GM12891 (cell line): ENCODE results near the gene TAS2R14.

ENCODE experiments used
- DNase-seq: peaks from one replicate; pipeline ENCODE4 v3.0.0; 2011; ENCODE audit warnings: low spot score; ENCODE audit not compliant: insufficient read length
- FAIRE-seq: peaks from 2 replicates; lab custom pipeline; 2011; peaks lifted over from hg19 to GRCh38; lab: Jason Lieb, UNC
- PAX5 ChIP-seq: IDR thresholded peaks from 2 replicates; pipeline ENCODE4 v1.6.1; 2011; ENCODE audit warnings: low read length, moderate library complexity, mild to moderate bottlenecking; ENCODE audit not compliant: insufficient read depth, severe bottlenecking
- POLR2A ChIP-seq: IDR thresholded peaks from 2 replicates; pipeline ENCODE4 v1.6.1; 2011; ENCODE audit warnings: low read depth, low read length, control low read depth
- POLR2AphosphoS5 ChIP-seq: IDR thresholded peaks from 2 replicates; pipeline ENCODE4 v1.6.1; 2011; ENCODE audit warnings: low read depth, low read length, control low read depth
- POU2F2 ChIP-seq: IDR thresholded peaks from 2 replicates; pipeline ENCODE4 v1.6.1; 2011; ENCODE audit warnings: low read depth, mild to moderate bottlenecking, control low read depth, low read length, moderate library complexity
- SPI1 ChIP-seq: IDR thresholded peaks from 2 replicates; pipeline ENCODE4 v1.6.1; 2011; ENCODE audit warnings: low read depth, low read length, control low read depth
- TAF1 ChIP-seq: IDR thresholded peaks from 2 replicates; pipeline ENCODE4 v1.6.1; 2011; ENCODE audit warnings: low read depth, low read length, control low read depth

Gene TAS2R14

DNA sequence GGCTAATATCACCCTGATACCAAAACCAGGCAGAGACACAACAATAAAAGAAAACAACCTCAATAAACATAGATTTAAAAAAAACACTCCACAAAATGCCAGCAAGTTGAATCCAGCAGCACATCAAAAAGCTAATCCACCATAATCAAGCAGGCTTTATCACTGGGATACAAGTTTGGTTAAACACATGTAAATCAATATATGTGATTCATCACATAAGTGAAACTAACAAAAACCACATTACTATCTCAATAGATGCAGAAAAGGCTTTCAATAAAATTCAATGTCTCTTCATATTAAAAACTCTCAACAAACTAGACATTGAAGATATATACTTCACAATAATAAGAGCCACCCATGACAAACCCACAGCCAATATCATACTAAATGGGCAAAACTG lies 17.0 kb upstream of the TAS2R14 start:
- DNase-seq (no peak), FAIRE-seq (no peak)
- TF ChIP-seq POLR2A, result no peak
- TF ChIP-seq POU2F2, result no peak
- no peak for TF ChIP-seq SPI1
- TF ChIP-seq POLR2AphosphoS5, result no peak
- TF ChIP-seq TAF1, result no peak
- TF ChIP-seq PAX5, result no peak

DNA sequence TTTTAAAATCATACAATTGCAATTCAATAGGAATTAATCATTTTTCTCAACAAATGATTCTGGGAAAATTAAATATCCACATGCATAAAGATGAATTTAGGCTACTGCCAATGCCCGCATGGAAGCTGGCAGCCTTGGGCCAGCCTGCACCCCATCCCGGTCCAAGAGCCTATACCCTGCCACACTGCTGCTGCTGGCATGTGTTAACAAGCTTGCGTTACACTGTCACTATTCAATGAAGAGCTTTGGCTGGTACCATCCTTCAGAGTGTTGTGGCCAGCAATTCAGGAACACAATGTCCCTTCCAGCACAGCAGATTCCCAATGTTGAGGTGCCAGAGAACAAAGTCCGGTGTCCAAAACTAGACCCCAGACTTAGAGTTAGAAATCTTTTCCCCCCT lies 13.6 kb upstream of the TAS2R14 start:
- DNase-seq (no peak), FAIRE-seq (no peak)
- no peak for TF ChIP-seq SPI1

DNA sequence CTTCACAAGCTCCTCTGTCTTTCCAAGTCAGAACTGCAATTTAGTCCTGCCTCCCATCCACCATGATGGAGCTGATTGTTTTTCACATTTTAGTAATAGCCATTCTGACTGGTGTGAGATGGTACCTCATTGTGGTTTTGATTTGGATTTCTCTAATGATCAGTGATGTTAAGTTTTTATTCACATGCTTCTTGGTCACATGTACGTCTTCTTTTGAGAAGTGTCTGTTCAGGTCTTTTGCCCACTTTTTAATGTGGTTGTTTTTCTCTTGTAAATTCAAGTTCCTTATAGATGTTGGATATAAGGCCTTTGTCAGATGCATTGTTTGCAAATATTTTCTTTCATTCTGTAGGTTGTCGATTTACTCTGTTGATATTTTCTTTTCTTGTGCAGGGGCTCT lies 4.1 kb upstream of the TAS2R14 start:
- DNase-seq, result no peak
- TF ChIP-seq SPI1 (no peak), PAX5 (no peak), POLR2A (no peak), POU2F2 (no peak), TAF1 (no peak), POLR2AphosphoS5 (no peak)
- no peak for FAIRE-seq

DNA sequence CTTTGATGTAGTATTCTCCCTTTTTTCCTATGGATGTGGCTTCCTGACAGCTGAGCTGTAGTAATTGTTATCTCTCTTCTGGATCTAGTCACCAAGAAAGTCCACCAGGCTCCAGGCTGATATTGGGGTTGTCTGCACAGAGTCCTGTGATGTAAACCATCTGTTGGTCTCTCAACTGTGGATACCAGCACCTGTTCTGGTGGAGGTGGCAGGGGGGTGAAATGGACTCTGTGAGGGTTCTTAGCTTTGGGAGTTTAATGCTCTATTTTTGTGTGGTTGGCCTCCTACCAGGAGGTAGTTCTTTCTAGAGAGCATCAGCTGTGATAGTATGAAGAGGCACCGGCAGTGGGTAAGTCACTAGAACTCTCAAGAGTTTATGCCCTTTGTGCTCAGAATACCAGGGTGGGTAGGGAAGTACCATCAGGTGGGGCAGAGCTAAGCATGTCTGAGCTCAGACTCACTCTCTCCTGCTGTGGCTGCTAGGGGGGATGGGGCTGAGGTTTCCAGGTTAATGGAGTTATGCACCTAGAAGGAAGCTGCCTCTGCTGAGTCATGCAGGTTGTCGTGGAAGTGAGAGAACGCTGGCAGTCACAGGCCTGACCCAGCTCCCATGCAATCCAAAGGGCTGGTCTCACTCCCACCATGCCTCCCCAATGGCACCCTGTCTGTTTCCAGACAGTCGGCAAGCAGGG lies 3.0 kb upstream of the TAS2R14 start:
- FAIRE-seq, result no peak
- no peak for DNase-seq

DNA sequence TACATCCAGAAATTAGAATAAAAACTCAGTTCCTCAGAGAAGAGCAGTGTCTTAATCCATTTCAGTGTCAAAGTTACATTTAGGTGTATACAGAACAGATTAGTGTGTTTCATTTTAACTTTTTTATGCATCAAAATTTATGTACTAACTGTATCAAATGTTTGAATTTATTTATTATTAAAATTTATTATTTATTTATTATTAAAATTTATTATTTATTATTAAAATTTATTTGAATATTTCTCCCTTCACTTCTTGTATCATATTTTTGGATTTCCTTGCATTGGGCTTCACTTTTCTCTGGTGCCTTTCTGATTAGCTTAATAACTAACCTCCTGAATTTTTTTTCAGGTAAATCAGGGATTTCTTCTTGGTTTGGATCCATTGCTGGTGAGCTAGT lies 2.3 kb upstream of the TAS2R14 start:
- DNase-seq (no peak), FAIRE-seq (no peak)
- TF ChIP-seq POLR2AphosphoS5 (no peak), POLR2A (no peak), POU2F2 (no peak), SPI1 (no peak), PAX5 (no peak), TAF1 (no peak)

More for the DNA sequence above, 3.0 kb upstream of the TAS2R14 start:
- TF ChIP-seq POLR2A (no peak), POLR2AphosphoS5 (no peak), POU2F2 (no peak), TAF1 (no peak), SPI1 (no peak), PAX5 (no peak)

DNA sequence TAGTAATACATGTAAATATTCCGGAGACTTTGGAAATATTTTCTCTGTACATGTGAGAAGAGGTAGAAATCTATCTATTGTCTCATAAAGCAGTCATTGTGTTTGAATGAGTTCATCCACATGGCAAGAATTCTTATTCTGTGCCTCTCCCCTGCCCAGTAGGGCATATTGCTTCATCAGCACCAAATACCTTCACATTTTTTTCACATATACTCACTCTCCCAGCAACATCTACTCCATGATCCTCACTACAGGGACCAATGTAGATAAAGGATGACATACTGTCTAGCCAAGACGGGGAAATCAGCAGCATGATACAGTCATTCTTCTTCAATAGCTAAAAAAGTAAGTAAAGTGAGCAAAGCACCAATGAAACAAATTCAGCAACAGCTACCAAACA lies 1.3 kb upstream of the TAS2R14 start:
- TF ChIP-seq TAF1 (no peak), POLR2AphosphoS5 (no peak), PAX5 (no peak), SPI1 (no peak), POLR2A (no peak), POU2F2 (no peak)
- no peak for DNase-seq
- FAIRE-seq, result no peak

DNA sequence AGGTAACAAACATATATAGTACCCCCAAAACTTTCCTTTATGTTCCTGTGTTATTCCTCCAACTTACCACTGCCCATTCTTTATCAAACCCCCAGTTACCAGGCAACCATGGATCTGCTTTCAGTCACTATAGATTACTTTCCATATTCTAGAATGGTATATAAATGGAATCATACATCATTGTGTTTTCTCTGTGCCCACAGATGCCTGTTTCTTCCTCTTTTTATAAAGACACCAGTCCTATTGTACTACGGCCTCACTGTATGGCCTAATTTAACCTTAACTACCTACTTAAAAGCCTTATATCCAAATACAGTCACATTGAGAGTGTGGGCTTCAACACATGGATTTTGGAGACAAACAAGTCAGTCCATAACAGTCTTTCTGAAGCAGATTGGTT lies 2.6 kb downstream of the TAS2R14 start:
- TF ChIP-seq TAF1 (no peak), SPI1 (no peak), POLR2A (no peak), PAX5 (no peak), POLR2AphosphoS5 (no peak)

DNA sequence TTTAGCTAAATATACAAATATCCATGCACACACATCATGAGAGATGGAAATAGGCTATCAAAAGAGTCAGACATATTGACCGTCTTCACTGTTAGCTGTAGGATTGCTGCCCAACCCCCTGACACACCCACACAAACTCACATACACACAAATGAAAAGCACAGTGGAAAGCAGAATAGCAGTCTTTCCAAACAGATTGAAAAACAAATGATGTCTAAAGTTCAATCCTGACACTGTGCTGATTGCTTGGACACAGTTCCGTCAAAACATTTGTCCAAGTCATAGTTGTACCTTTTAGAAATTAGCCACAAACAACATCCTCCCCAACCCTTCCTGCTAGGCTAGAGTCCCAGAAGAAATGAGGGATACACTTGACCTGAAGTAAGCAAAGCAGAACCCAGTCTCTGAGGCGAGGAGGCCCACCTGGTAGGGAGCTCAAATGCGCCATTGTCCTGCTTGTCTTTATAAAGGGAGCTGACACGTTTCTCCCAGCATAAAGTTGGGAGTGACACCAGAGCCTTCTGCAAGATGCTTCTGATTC lies 10.2 kb downstream of the TAS2R14 start, which contains the start of gene PRH2:
TSS of gene PRH2 (plus strand) at position 491 of the 541 bp plus-strand sequence. CDS start at position 529, 38 bp downstream.
- DNase-seq (no peak), FAIRE-seq (no peak)
- no peak for TF ChIP-seq PAX5
- no peak for TF ChIP-seq POLR2A
- no peak for TF ChIP-seq POU2F2
- TF ChIP-seq POLR2AphosphoS5, result no peak
- no peak for TF ChIP-seq TAF1

More for the DNA sequence above, 2.6 kb downstream of the TAS2R14 start:
- DNase-seq (no peak), FAIRE-seq (no peak)

DNA sequence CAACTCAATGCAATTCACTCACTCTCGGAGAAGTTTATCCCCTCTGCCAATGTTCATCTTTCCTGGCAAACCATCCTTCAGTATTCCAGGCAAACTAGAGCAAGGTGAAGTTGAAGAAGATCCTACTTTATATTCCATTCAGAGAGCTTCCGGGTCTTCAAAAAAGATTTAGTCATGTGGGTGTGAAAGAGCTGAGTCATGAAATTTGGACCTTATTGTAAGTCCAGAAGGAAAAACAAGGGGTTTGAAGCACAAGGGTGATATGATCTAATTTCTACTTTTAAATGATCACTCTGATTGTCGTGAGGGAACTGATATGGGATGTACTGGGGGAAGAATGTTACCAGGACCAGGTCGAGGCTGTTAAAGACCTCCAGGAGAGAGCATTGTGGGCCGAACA lies 12.8 kb downstream of the TAS2R14 start:
- no peak for FAIRE-seq
- no peak for DNase-seq
- no peak for TF ChIP-seq PAX5
- no peak for TF ChIP-seq POLR2AphosphoS5
- no peak for TF ChIP-seq POLR2A

DNA sequence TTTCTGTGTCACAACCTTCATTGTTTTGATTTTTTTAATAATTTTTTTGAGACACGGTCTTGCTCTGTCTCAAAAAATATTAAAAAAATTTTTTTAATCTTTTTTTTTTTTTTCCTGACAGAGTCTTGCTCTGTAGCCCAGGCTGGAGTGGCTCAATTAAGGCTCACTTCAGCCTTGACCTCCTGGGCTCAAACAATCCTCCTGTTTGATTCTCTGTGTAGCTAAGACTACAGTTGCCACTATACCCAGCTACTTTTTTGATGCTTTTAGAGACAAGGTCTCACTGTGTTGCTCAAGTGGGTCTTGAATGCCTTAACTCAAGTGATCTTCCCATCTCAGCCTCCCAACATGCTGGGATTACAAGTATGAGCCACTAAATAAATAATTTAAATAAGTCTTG lies 19.3 kb downstream of the TAS2R14 start:
- DNase-seq (no peak), FAIRE-seq (no peak)
- TF ChIP-seq TAF1 (no peak), POLR2A (no peak), POLR2AphosphoS5 (no peak), PAX5 (no peak), POU2F2 (no peak), SPI1 (no peak)
